Fibroblast of pulmonary artery (primary cell): Measurements from ENCODE around the gene SNTB2.

Source experiments
- DNase-seq: peaks from one replicate; pipeline ENCODE4 v3.0.0-alpha.2; 2010; ENCODE audit warnings: low read depth
- H3K4me3 ChIP-seq: replicated peaks from 2 replicates; pipeline ENCODE4 v1.5.1; 2011; ENCODE audit warnings: low read depth, mild to moderate bottlenecking, control low read depth, low read length, moderate library complexity
- CTCF ChIP-seq: IDR thresholded peaks from 2 replicates; pipeline ENCODE4 v1.5.1; 2011; ENCODE audit warnings: mild to moderate bottlenecking, control low read depth, low read length, inconsistent platforms; ENCODE audit errors: missing control alignments

The SNTB2 gene

GRCh38 chr16:69338557-69339288 lies 151.8 kb downstream of the SNTB2 start:
- TF ChIP-seq CTCF, result no peak
- no peak for DNase-seq
- peak overlapping the region; percentile 97 for H3K4me3 ChIP-seq

- peak within 1 kb of the TSS; percentile 97 for H3K4me3 ChIP-seq
- peak; percentile 79 for TF ChIP-seq CTCF
- peak; percentile 99 for DNase-seq
These were observed 152.5 kb downstream of the SNTB2 start, which contains the start of the genes COG8 and NIP7 for GRCh38 chr16:69339289-69340094. Gene COG8 (minus strand): TSS chr16:69339564. CDS start chr16:69339552, 12 bp downstream. Gene NIP7 (plus strand): TSS chr16:69339772. CDS start chr16:69339830, 58 bp downstream.

- TF ChIP-seq CTCF, result no peak
- DNase-seq, result peak; percentile 16
- H3K4me3 ChIP-seq, result peak overlapping the region; percentile 97
These were observed 153.2 kb downstream of the SNTB2 start for GRCh38 chr16:69340095-69340644.

- H3K4me3 ChIP-seq, result no peak overlapping the region
- no peak for DNase-seq
- TF ChIP-seq CTCF, result no peak
These were observed 157.2 kb downstream of the SNTB2 start for GRCh38 chr16:69344171-69344570.

GRCh38 chr16:69345923-69346322 lies 159.0 kb downstream of the SNTB2 start:
- DNase-seq, result no peak
- no peak for TF ChIP-seq CTCF
- H3K4me3 ChIP-seq, result no peak overlapping the region

GRCh38 chr16:69346683-69347082 lies 159.7 kb downstream of the SNTB2 start:
- no peak for TF ChIP-seq CTCF
- H3K4me3 ChIP-seq, result no peak overlapping the region
- no peak for DNase-seq
